H1 (cell line): ENCODE measurements around the gene CAMK2G. TPM values are rescaled to one million over a fixed set of nuclear protein-coding genes. Genes with fewer than 3 reads are reported as not detected.

Experiments used
- CTCF ChIA-PET: fragments of 300-600 bp; sonication (Branson Sonifier 250); formaldehyde crosslinking; loops from one replicate; lab custom pipeline; 2021; ENCODE audit not compliant: partially characterized antibody; lab: Charles Lee
- POLR2A ChIA-PET: fragments of 300-600 bp; sonication (Branson Sonifier 250); formaldehyde crosslinking; loops from one replicate; lab custom pipeline; 2021; ENCODE audit warnings: inconsistent platforms; ENCODE audit not compliant: partially characterized antibody; lab: Charles Lee
- DNase-seq, 2 experiments: peaks; one replicate each; pipeline versions ENCODE4 v3.0.0 to v3.0.0-alpha.2; 2010 to 2022; ENCODE audit warnings: low spot score in 2 of 2, low read depth in 1 of 2, mixed read lengths in 1 of 2
- FAIRE-seq: peaks from 2 replicates; lab custom pipeline; 2011; peaks lifted over from hg19 to GRCh38; lab: Jason Lieb, UNC
- H2AFZ ChIP-seq: 2 replicates; pipeline ENCODE4 v1.8.1; 2012; ENCODE audit warnings: low read length, inconsistent platforms
- H2AK5ac ChIP-seq: 2 replicates; pipeline ENCODE4 v1.6.1; 2013; ENCODE audit warnings: low read depth, low read length
- H2BK120ac ChIP-seq: replicated peaks from 2 replicates; pipeline ENCODE3; 2013; ENCODE audit warnings: low read depth, low read length, inconsistent platforms
- H2BK12ac ChIP-seq: 2 replicates; pipeline ENCODE4 v1.6.1; 2013; ENCODE audit warnings: low read depth, low read length
- H2BK15ac ChIP-seq: 2 replicates; pipeline ENCODE4 v1.6.1; 2013; ENCODE audit warnings: low read length
- H2BK20ac ChIP-seq: 2 replicates; pipeline ENCODE4 v1.6.1; 2013; ENCODE audit warnings: low read length
- H2BK5ac ChIP-seq: 2 replicates; pipeline ENCODE4 v1.6.1; 2013; ENCODE audit warnings: low read depth, low read length
- H3K14ac ChIP-seq: 2 replicates; pipeline ENCODE4 v1.6.1; 2013; ENCODE audit warnings: inconsistent platforms; ENCODE audit not compliant: insufficient read length
- H3K18ac ChIP-seq: 2 replicates; pipeline ENCODE4 v1.6.1; 2013; ENCODE audit warnings: low read length; ENCODE audit errors: extremely low read depth
- H3K23ac ChIP-seq: 2 replicates; pipeline ENCODE4 v1.6.1; 2013; ENCODE audit warnings: inconsistent platforms; ENCODE audit not compliant: insufficient read length
- H3K23me2 ChIP-seq: 2 replicates; pipeline ENCODE4 v1.6.1; 2013; ENCODE audit warnings: low read depth, low read length
- H3K27ac ChIP-seq: 2 replicates; pipeline ENCODE4 v1.6.1; 2011; ENCODE audit warnings: low read depth, low read length, inconsistent platforms
- H3K27me3 ChIP-seq, 4 experiments: replicated peaks in 1 of 4; 1 replicate in 1 of 4; 2 replicates in 3 of 4; pipeline versions ENCODE4 v1.6.1 to v1.8.1; 2011 to 2013; ENCODE audit warnings: low read length in 3 of 4, mild to moderate bottlenecking in 3 of 4, inconsistent platforms in 2 of 4, mixed read lengths in 2 of 4, moderate library complexity in 1 of 4; ENCODE audit not compliant: control insufficient read depth in 3 of 4, insufficient read depth in 3 of 4; ENCODE audit errors: extremely low read depth in 1 of 4
- H3K36me3 ChIP-seq, 4 experiments: 2 replicates each; pipeline versions ENCODE4 v1.6.1 to v1.8.1; 2011 to 2013; ENCODE audit warnings: mild to moderate bottlenecking in 4 of 4, low read length in 3 of 4, moderate library complexity in 2 of 4, control low read depth in 1 of 4, inconsistent platforms in 1 of 4; ENCODE audit not compliant: insufficient read depth in 4 of 4, control insufficient read depth in 2 of 4
- H3K4ac ChIP-seq: replicated peaks from 2 replicates; pipeline ENCODE3; 2013; ENCODE audit warnings: low read length, low read depth, mixed read lengths, inconsistent platforms; ENCODE audit not compliant: insufficient read length
- H3K4me1 ChIP-seq, 4 experiments: replicated peaks in 1 of 4; 1 replicate in 1 of 4; 2 replicates in 3 of 4; pipeline versions ENCODE4 v1.6.1 to v1.8.1; 2011 to 2013; ENCODE audit warnings: low read length in 3 of 4, inconsistent platforms in 2 of 4, mixed read lengths in 1 of 4; ENCODE audit not compliant: insufficient read depth in 4 of 4, control insufficient read depth in 3 of 4
- H3K4me2 ChIP-seq, 2 experiments: 2 replicates each; pipeline versions ENCODE4 v1.6.1 to v1.8.1; 2011 to 2013; ENCODE audit warnings: low read depth in 2 of 2, low read length in 2 of 2, control low read depth in 1 of 2, inconsistent platforms in 1 of 2, mild to moderate bottlenecking in 1 of 2; ENCODE audit not compliant: insufficient read depth in 1 of 2
- H3K4me3 ChIP-seq, 4 experiments: fragments of 200-600, 300-600 bp in 1 of 4; sonication (generic), shearing (Covaris generic), sonication (Bioruptor Twin) in 1 of 4; 2 replicates each; pipeline versions ENCODE4 v1.5.1 to v1.8.1; 2011 to 2016; ENCODE audit warnings: low read length in 4 of 4, low read depth in 3 of 4, control low read depth in 2 of 4, inconsistent platforms in 2 of 4, mild to moderate bottlenecking in 2 of 4, mixed read lengths in 1 of 4, moderate library complexity in 1 of 4; ENCODE audit not compliant: insufficient read depth in 2 of 4; ENCODE audit errors: extremely low read depth in 1 of 4
- H3K56ac ChIP-seq: replicated peaks from 2 replicates; pipeline ENCODE3; 2013; ENCODE audit warnings: low read depth, mild to moderate bottlenecking, mixed read lengths, low read length, inconsistent platforms; ENCODE audit not compliant: insufficient read length
- H3K79me1 ChIP-seq: 2 replicates; pipeline ENCODE4 v1.6.1; 2013; ENCODE audit warnings: low read depth, low read length, control low read depth
- H3K79me2 ChIP-seq, 2 experiments: 2 replicates each; pipeline versions ENCODE4 v1.6.1 to v1.8.1; 2012 to 2013; ENCODE audit warnings: low read length in 2 of 2, mild to moderate bottlenecking in 2 of 2, inconsistent platforms in 1 of 2; ENCODE audit not compliant: insufficient read depth in 2 of 2, control insufficient read depth in 1 of 2
- H3K9ac ChIP-seq, 4 experiments: replicated peaks in 1 of 4; 1 replicate in 1 of 4; 2 replicates in 3 of 4; pipeline versions ENCODE4 v1.6.1 to v1.8.1; 2011 to 2013; ENCODE audit warnings: low read depth in 3 of 4, low read length in 3 of 4, control low read depth in 2 of 4, mild to moderate bottlenecking in 2 of 4, moderate library complexity in 2 of 4, inconsistent platforms in 1 of 4; ENCODE audit errors: extremely low read depth in 1 of 4
- H3K9me3 ChIP-seq, 2 experiments: 2 replicates each; pipeline versions ENCODE4 v1.6.1 to v1.8.1; 2012 to 2013; ENCODE audit warnings: mild to moderate bottlenecking in 2 of 2, moderate library complexity in 2 of 2, control low read depth in 1 of 2, inconsistent platforms in 1 of 2, low read depth in 1 of 2, low read length in 1 of 2, mixed read lengths in 1 of 2; ENCODE audit not compliant: insufficient read depth in 2 of 2
- H4K20me1 ChIP-seq, 2 experiments: replicated peaks in 1 of 2; 2 replicates each; pipeline versions ENCODE3 to v1.8.1; 2011 to 2013; ENCODE audit warnings: inconsistent platforms in 2 of 2, low read length in 2 of 2, mild to moderate bottlenecking in 1 of 2; ENCODE audit not compliant: insufficient read depth in 2 of 2, control insufficient read depth in 1 of 2
- H4K5ac ChIP-seq: 2 replicates; pipeline ENCODE4 v1.6.1; 2013; ENCODE audit warnings: low read length, low read depth, mixed read lengths, inconsistent platforms; ENCODE audit not compliant: insufficient read length
- H4K8ac ChIP-seq: 2 replicates; pipeline ENCODE4 v1.8.0; 2013; ENCODE audit warnings: mild to moderate bottlenecking, moderate library complexity, low read length, inconsistent platforms; ENCODE audit not compliant: insufficient read depth; ENCODE audit errors: extremely low read depth
- H4K91ac ChIP-seq: replicated peaks from 2 replicates; pipeline ENCODE3; 2013; ENCODE audit warnings: low read length, mixed read lengths, inconsistent platforms; ENCODE audit not compliant: insufficient read length
- KDM5A ChIP-seq: fragments of 200-600 bp; IDR thresholded peaks from 2 replicates; pipeline ENCODE4 v1.7.1; 2012; ENCODE audit warnings: mild to moderate bottlenecking, low read length, inconsistent platforms, mixed read lengths
- POLR2A ChIP-seq, 2 experiments: IDR thresholded peaks; 1 replicate in 1 of 2; 2 replicates in 1 of 2; pipeline ENCODE4 v1.6.1; 2011; ENCODE audit warnings: low read depth in 2 of 2, low read length in 2 of 2, mild to moderate bottlenecking in 2 of 2; ENCODE audit errors: control extremely low read depth in 1 of 2
- WGBS, 2 experiments: shearing (Covaris generic) in 1 of 2; methylation state at CpG; one replicate each; pipeline versions ENCODE4 v1.1.6 to v1.1.7; 2013 to 2015; ENCODE audit warnings: low lambda C conversion rate in 2 of 2, mixed read lengths in 2 of 2, inconsistent platforms in 1 of 2, low coverage in 1 of 2, missing lambda C conversion rate in 1 of 2; ENCODE audit not compliant: insufficient replicate concordance in 2 of 2, insufficient coverage in 1 of 2, insufficient read length in 1 of 2; ENCODE audit errors: extremely low coverage in 1 of 2, missing lambda C conversion rate in 1 of 2; 5-methylcytosine and 5-hydroxymethylcytosine counted together
- polyA plus RNA-seq, 7 experiments: library from polyadenylated mRNA; depleted of rRNA in 3 of 7; stranded (reverse) in 5 of 7; unstranded in 2 of 7; fragments of >200 nt in 5 of 7; fragments of 200-250 nt in 2 of 7; gene quantifications; 1 replicate in 5 of 7; 2 replicates in 1 of 7; 4 replicates in 1 of 7; pipeline versions ENCODE4 v1.2.1 to v1.2.3, GENCODE V29; 2011 to 2013; ENCODE audit warnings: missing spikeins in 2 of 7, mixed read lengths in 2 of 7
- total RNA-seq: library from RNA; stranded (reverse); fragmentation: NEBNext Ultra II Directional; extraction: Animal tissue kit (Norgen Biotek cat#: 25700); gene quantifications from 2 replicates; pipeline ENCODE4 v1.2.1, GENCODE V29; 2021

CAMK2G gene
- total and polyA plus RNA-seq, 2 of the 8 experiments (the other 6 are each of a cell fraction or from before 2014, with no cell fraction given): 28.9 to 31.7 TPM

DNA sequence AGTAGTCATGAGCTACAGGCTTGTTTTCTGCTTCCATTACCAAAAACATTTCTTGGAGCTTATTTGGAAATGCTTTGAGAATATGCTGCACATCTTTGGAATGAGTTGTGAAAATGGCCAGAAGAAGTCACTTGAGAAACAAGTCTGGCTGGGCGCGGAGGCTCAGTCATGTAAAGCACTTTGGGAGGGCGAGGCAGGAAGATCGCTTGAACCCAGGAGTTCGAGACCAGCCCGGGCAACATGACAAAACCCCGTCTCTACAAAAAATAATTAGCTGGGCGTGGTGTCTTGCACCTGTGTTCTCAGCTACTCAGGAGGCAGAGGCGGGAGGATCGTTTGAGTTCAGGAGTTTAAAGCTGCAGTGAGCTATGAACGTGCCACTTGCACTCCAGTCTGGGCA lies 93.4 kb downstream of the CAMK2G start:
- peaks cover 0 to 6% of the 10 kb centered on the region in 2 experiments for H4K20me1 ChIP-seq
- peak in 1 of 2 experiments; percentile 27; a peak in 1 of 3 replicates for TF ChIP-seq POLR2A (IDR thresholded peaks at IDR 0.05; ENCODE audit: control extremely low read depth in 1 of 2, low read depth in 2 of 2, low read length in 2 of 2)
- TF ChIP-seq KDM5A: no peak
- no peak overlapping the region for H3K18ac ChIP-seq
- H3K27me3 ChIP-seq: no peaks in the 10 kb centered on the region
- H3K9me3 ChIP-seq: no peaks in the 10 kb centered on the region
- no peak overlapping the region for H3K14ac ChIP-seq
- FAIRE-seq (no peak), DNase-seq (no peak)
- no peak overlapping the region for H4K91ac ChIP-seq
- no peak overlapping the region for H2AK5ac ChIP-seq
- H2BK120ac ChIP-seq: no peak overlapping the region
- H3K23ac ChIP-seq: no peak overlapping the region
- H2BK12ac ChIP-seq: no peak overlapping the region
- CTCF ChIA-PET: interaction anchor here (0.7 to 3.8 kb wide), 4 partner anchors 9 to 87 kb away, joined by 3 to 13 read pairs (median 4); a partner anchor contains a TSS
- 66% methylated on average over 11 of the region's 11 CpGs; no CpG with 5 or more reads in 1 of the 2 experiments for WGBS, 2 experiments
- no peak overlapping the region for H2AFZ ChIP-seq
- H3K79me2 ChIP-seq: peaks cover 6 to 37% of the 10 kb centered on the region in 2 experiments; a peak in 3 of 4 replicates
- H3K79me1 ChIP-seq: peaks cover 2% of the 10 kb centered on the region; the same call in 1 of the 2 replicates
- no peak overlapping the region for H2BK15ac ChIP-seq
- peaks cover 0 to 31% (median 10%) of the 10 kb centered on the region in 4 experiments; a peak in 6 of 8 replicates for H3K36me3 ChIP-seq
- no peak overlapping the region for H2BK5ac ChIP-seq
- peak overlapping the region; percentile 80 to 88 (median 84) for H3K4me3 ChIP-seq
- H3K4ac ChIP-seq: no peak overlapping the region
- H4K5ac ChIP-seq: no peak overlapping the region
- peaks cover 2% of the 10 kb centered on the region for H3K23me2 ChIP-seq
- 0 out of 2 replicates have a peak overlapping the region, but pooled peaks have one; percentile 1 for H3K27ac ChIP-seq
- H3K9ac ChIP-seq: peak overlapping the region in 3 of 4 experiments; percentile 30 to 89 (median 69); a peak in 6 of 7 replicates
- POLR2A ChIA-PET: interaction anchor here (1.0 to 6.3 kb wide), 12 partner anchors 8 to 81 kb away, joined by 3 to 79 read pairs (median 4); partner anchors contain the start of gene SEC24C
- peak overlapping the region; percentile 35; the same call in 1 of the 2 replicates for H4K8ac ChIP-seq
- no peak overlapping the region for H2BK20ac ChIP-seq
- H3K4me2 ChIP-seq: peak overlapping the region; percentile 70 to 98
- H3K4me1 ChIP-seq: peaks cover 0 to 3% (median 1%) of the 10 kb centered on the region in 4 experiments; a peak in 4 of 7 replicates
- H3K56ac ChIP-seq: no peak overlapping the region
